Measurements from ENCODE around the gene CHST11. TPM values are rescaled to one million over a fixed set of nuclear protein-coding genes. Genes with fewer than 3 reads are reported as not detected.

The CHST11 gene
- total RNA-seq, 5 donors from 2014 or later (not counting 1 experiment from before 2014, with no cell fraction given): 49.8 to 78.3 (median 63.7) TPM

DNA sequence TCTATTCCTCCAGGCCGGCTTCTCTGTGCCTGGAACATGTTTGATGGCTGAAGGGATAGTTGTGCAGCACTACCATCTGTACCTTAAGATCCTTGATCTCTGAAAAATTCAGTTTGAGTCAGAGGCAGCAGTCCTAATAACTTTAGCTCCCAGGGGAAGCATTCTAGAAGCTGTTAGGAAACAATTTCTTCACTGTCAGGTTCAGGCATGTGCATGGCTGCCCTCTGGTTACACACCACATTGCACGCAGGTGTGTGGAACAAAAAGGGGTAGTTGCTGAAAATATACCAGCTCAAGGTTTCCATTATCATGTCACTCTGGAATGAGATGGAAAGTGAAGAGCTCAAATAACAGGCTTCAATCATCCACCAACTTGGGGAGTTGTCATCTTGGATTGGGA lies 80.1 kb downstream of the CHST11 start:
- ChIA-PET POLR2A (no interaction called here), CTCF (no interaction called here)
- Histone ChIP-seq H3K27ac (ENCODE audit: low read length) (no peak overlapping the region), H3K4me3 (ENCODE audit: control insufficient read depth in 1 of 2, extremely low read depth in 1 of 2, low read length in 1 of 2) (no peak overlapping the region), H3K36me3 (ENCODE audit: control insufficient read depth in 2 of 2, extremely low read depth in 1 of 2, insufficient read depth in 1 of 2, low read length in 1 of 2) (no peaks in the 10 kb centered on the region), H3K4me1 (ENCODE audit: control insufficient read depth in 1 of 2, extremely low read depth in 1 of 2, insufficient read depth in 2 of 2, low read length in 2 of 2) (peaks cover 0 to 15% of the 10 kb centered on the region in 2 experiments), H3K27me3 (replicated peaks in 1 of 2; ENCODE audit: control insufficient read depth in 2 of 2, extremely low read depth in 1 of 2, insufficient read depth in 2 of 2, low read length in 1 of 2) (no peaks in the 10 kb centered on the region), H3K9me3 (no peaks in the 10 kb centered on the region)
- no peaks in the 10 kb centered on the region for H3K27me3 Mint-ChIP-seq
- H3K27ac Mint-ChIP-seq: no peak overlapping the region
- no peaks in the 10 kb centered on the region for H3K9me3 Mint-ChIP-seq
- peaks cover 79 to 91% (median 81%) of the 10 kb centered on the region in 3 donors for H3K4me1 Mint-ChIP-seq
- WGBS (ENCODE audit: insufficient coverage): no CpG with 5 or more reads among the region's 2 CpGs
- ATAC-seq (replicated peaks in 1 of 4): no peak
- peaks cover 32% of the 10 kb centered on the region for H3K36me3 Mint-ChIP-seq
- DNase-seq: no peak
- no peak overlapping the region for H3K4me3 Mint-ChIP-seq

DNA sequence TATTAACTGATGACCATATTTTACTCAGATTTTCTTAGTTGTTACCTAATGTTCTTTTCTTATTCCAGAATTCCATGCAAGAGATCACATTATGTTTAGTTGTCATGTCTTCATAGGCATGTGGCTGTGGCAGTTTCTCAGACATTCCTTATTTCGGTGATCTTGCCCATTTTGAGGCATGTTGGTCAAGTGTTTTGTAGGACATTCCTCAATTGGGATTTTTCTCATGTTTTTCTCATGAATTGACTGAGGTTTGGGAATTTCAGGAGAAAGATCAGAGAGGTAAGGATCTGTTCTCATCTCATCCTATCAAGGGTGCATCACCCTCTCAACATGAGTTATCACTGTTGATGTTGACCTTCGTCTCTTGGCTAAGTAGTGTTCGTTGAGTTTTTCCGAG lies 81.3 kb downstream of the CHST11 start:
- ChIA-PET POLR2A (no interaction called here), CTCF (no interaction called here)
- Histone ChIP-seq H3K27me3 (replicated peaks in 1 of 2; ENCODE audit: control insufficient read depth in 2 of 2, extremely low read depth in 1 of 2, insufficient read depth in 2 of 2, low read length in 1 of 2) (no peaks in the 10 kb centered on the region), H3K4me3 (ENCODE audit: control insufficient read depth in 1 of 2, extremely low read depth in 1 of 2, low read length in 1 of 2) (no peak overlapping the region), H3K4me1 (ENCODE audit: control insufficient read depth in 1 of 2, extremely low read depth in 1 of 2, insufficient read depth in 2 of 2, low read length in 2 of 2) (peaks cover 0 to 6% of the 10 kb centered on the region in 2 experiments), H3K9me3 (no peaks in the 10 kb centered on the region), H3K27ac (ENCODE audit: low read length) (no peak overlapping the region), H3K36me3 (ENCODE audit: control insufficient read depth in 2 of 2, extremely low read depth in 1 of 2, insufficient read depth in 1 of 2, low read length in 1 of 2) (no peaks in the 10 kb centered on the region)
- Mint-ChIP-seq H3K9me3 (no peaks in the 10 kb centered on the region), H3K4me3 (no peak overlapping the region), H3K27ac (no peak overlapping the region), H3K4me1 (peaks cover 76 to 91% (median 80%) of the 10 kb centered on the region in 3 donors), H3K27me3 (no peaks in the 10 kb centered on the region), H3K36me3 (peaks cover 32% of the 10 kb centered on the region)
- DNase-seq: no peak
- no peak for ATAC-seq (replicated peaks in 1 of 4)
- WGBS (ENCODE audit: insufficient coverage): 100% methylated on average over 1 of the region's 4 CpGs

DNA sequence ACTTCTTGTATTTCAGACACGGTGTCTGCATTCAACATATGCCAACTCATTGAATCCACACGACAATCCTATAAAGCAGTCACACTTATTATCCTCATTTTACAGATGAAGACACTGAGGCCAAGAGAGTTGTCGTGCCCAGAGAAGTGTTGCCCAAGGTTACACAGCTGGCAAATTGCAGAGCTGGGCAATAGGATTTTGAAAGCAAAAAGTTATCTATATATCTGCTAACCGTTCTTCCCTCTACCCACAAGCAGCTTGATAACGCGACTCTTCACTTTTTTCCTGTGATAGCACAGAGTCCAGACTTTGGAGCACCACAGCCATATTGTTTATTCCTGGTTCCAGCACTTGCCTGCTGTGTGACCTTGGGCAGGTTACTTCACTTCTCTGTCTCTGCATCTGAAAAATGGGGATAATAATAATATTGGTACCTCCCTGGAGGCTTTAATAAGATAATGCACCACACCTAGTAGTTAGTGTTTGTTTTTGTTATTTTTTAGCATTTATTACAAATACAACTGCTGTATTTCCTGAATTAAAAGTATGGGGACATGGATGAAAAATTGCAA lies 82.2 kb downstream of the CHST11 start:
- H3K4me3 Mint-ChIP-seq: no peak overlapping the region
- CTCF ChIA-PET: no interaction called here
- H3K27ac ChIP-seq (ENCODE audit: low read length): no peak overlapping the region
- no peak for DNase-seq
- 84% methylated on average over 3 of the region's 6 CpGs for WGBS (ENCODE audit: insufficient coverage)
- H3K27ac Mint-ChIP-seq: no peak overlapping the region
- peaks cover 32% of the 10 kb centered on the region for H3K36me3 Mint-ChIP-seq
- H3K4me3 ChIP-seq (ENCODE audit: control insufficient read depth in 1 of 2, extremely low read depth in 1 of 2, low read length in 1 of 2): no peak overlapping the region
- no peaks in the 10 kb centered on the region for H3K27me3 Mint-ChIP-seq
- no peaks in the 10 kb centered on the region for H3K27me3 ChIP-seq (replicated peaks in 1 of 2; ENCODE audit: control insufficient read depth in 2 of 2, extremely low read depth in 1 of 2, insufficient read depth in 2 of 2, low read length in 1 of 2)
- H3K9me3 ChIP-seq: no peaks in the 10 kb centered on the region
- H3K9me3 Mint-ChIP-seq: no peaks in the 10 kb centered on the region
- H3K4me1 ChIP-seq (ENCODE audit: control insufficient read depth in 1 of 2, extremely low read depth in 1 of 2, insufficient read depth in 2 of 2, low read length in 2 of 2): peaks cover 0 to 6% of the 10 kb centered on the region in 2 experiments
- ATAC-seq (replicated peaks in 1 of 4): no peak
- H3K36me3 ChIP-seq (ENCODE audit: control insufficient read depth in 2 of 2, extremely low read depth in 1 of 2, insufficient read depth in 1 of 2, low read length in 1 of 2): no peaks in the 10 kb centered on the region
- H3K4me1 Mint-ChIP-seq: peaks cover 73 to 88% (median 74%) of the 10 kb centered on the region in 3 donors
- POLR2A ChIA-PET: no interaction called here

DNA sequence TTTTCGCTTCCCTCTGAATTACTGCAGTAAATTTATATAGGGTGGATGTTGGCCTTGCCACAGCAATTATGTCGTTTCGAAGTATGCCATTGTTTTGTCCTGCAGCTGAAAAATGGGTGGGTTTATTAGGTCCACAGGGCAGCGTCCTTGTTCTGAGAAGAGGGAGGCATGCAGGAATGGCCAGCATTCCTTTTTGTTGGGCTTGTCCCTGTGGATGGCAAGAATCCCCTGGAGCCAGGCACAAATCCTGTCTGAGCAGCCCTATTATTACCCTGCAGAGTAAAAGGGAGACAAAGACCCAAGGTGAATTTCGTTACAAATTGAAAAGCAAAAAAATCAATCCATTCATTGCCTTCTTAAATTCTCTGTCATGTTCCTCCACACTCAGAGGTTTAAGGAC lies 88.1 kb downstream of the CHST11 start:
- H3K36me3 Mint-ChIP-seq: peaks cover 8% of the 10 kb centered on the region
- H3K4me1 Mint-ChIP-seq: peaks cover 68 to 84% (median 75%) of the 10 kb centered on the region in 3 donors
- DNase-seq (no peak), ATAC-seq (replicated peaks in 1 of 4) (no peak)
- H3K27me3 ChIP-seq (replicated peaks in 1 of 2; ENCODE audit: control insufficient read depth in 2 of 2, extremely low read depth in 1 of 2, insufficient read depth in 2 of 2, low read length in 1 of 2): no peaks in the 10 kb centered on the region
- no peak overlapping the region for H3K27ac Mint-ChIP-seq
- WGBS (ENCODE audit: insufficient coverage): 89% methylated on average over 3 of the region's 5 CpGs
- ChIA-PET CTCF (no interaction called here), POLR2A (no interaction called here)
- no peak overlapping the region for H3K4me3 ChIP-seq (ENCODE audit: control insufficient read depth in 1 of 2, extremely low read depth in 1 of 2, low read length in 1 of 2)
- no peak overlapping the region for H3K4me3 Mint-ChIP-seq
- H3K9me3 Mint-ChIP-seq: no peaks in the 10 kb centered on the region
- H3K9me3 ChIP-seq: no peaks in the 10 kb centered on the region
- H3K27ac ChIP-seq (ENCODE audit: low read length): no peak overlapping the region
- no peaks in the 10 kb centered on the region for H3K36me3 ChIP-seq (ENCODE audit: control insufficient read depth in 2 of 2, extremely low read depth in 1 of 2, insufficient read depth in 1 of 2, low read length in 1 of 2)
- no peaks in the 10 kb centered on the region for H3K27me3 Mint-ChIP-seq
- peaks cover 0 to 20% of the 10 kb centered on the region in 2 experiments for H3K4me1 ChIP-seq (ENCODE audit: control insufficient read depth in 1 of 2, extremely low read depth in 1 of 2, insufficient read depth in 2 of 2, low read length in 2 of 2)

DNA sequence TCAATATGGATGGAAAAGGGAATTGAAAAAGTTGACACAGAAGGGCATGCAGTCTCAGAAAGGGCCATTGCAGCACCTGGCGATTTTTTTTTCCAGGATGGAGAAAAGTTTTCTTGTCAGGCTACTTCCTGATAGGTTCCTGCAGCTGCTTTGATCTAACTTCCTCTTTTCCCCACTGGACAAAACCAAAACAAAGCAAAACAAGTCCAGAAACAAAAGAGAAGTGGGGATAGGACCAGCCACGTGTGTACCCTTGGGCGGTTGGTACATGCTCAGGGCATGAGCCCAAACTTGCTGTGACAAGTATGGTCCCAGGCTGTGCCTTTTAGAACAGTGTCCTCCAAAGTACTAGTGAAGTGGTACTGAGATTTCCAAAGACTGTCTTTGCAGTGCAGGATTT lies 89.8 kb downstream of the CHST11 start:
- H3K36me3 ChIP-seq (ENCODE audit: control insufficient read depth in 2 of 2, extremely low read depth in 1 of 2, insufficient read depth in 1 of 2, low read length in 1 of 2): no peaks in the 10 kb centered on the region
- Mint-ChIP-seq H3K27me3 (no peaks in the 10 kb centered on the region), H3K4me1 (peaks cover 69 to 85% (median 74%) of the 10 kb centered on the region in 3 donors), H3K36me3 (peaks cover 10% of the 10 kb centered on the region), H3K4me3 (no peak overlapping the region), H3K27ac (no peak overlapping the region), H3K9me3 (no peaks in the 10 kb centered on the region)
- no peak overlapping the region for H3K4me3 ChIP-seq (ENCODE audit: control insufficient read depth in 1 of 2, extremely low read depth in 1 of 2, low read length in 1 of 2)
- ChIA-PET POLR2A (interaction anchor here in 1 of 2 donors (0.6 kb wide), 1 partner anchor 33 kb away, joined by 4 read pairs; no protein-coding TSS in a partner anchor), CTCF (no interaction called here)
- no peaks in the 10 kb centered on the region for H3K27me3 ChIP-seq (replicated peaks in 1 of 2; ENCODE audit: control insufficient read depth in 2 of 2, extremely low read depth in 1 of 2, insufficient read depth in 2 of 2, low read length in 1 of 2)
- no peak for ATAC-seq (replicated peaks in 1 of 4)
- H3K4me1 ChIP-seq (ENCODE audit: control insufficient read depth in 1 of 2, extremely low read depth in 1 of 2, insufficient read depth in 2 of 2, low read length in 2 of 2): peaks cover 0 to 26% of the 10 kb centered on the region in 2 experiments
- 93% methylated on average over 2 of the region's 3 CpGs for WGBS (ENCODE audit: insufficient coverage)
- H3K27ac ChIP-seq (ENCODE audit: low read length): no peak overlapping the region
- no peak for DNase-seq
- H3K9me3 ChIP-seq: no peaks in the 10 kb centered on the region

DNA sequence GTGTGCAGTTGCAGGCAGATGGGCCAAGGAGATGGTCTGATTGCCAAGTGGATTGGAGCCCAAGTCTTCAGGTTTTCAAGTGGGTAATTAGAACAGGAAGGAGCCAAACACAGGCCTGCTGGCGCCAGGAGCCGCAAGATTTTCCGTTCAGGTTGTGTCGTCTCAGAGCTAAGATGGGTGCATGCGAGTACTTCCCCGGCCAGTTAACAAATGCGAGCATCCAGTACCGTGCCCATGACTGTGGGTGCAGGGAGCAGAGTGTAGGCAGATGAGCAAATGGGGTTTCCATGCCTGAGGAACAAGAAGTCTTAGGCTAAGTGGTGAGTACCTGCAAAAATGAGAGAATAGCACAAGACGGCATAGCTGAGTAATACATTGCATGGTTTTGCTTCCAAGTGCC lies 90.5 kb downstream of the CHST11 start:
- H3K27ac Mint-ChIP-seq: no peak overlapping the region
- no peaks in the 10 kb centered on the region for H3K36me3 ChIP-seq (ENCODE audit: control insufficient read depth in 2 of 2, extremely low read depth in 1 of 2, insufficient read depth in 1 of 2, low read length in 1 of 2)
- H3K27me3 Mint-ChIP-seq: no peaks in the 10 kb centered on the region
- DNase-seq: no peak
- peaks cover 16% of the 10 kb centered on the region for H3K36me3 Mint-ChIP-seq
- no peaks in the 10 kb centered on the region for H3K9me3 Mint-ChIP-seq
- H3K27me3 ChIP-seq (replicated peaks in 1 of 2; ENCODE audit: control insufficient read depth in 2 of 2, extremely low read depth in 1 of 2, insufficient read depth in 2 of 2, low read length in 1 of 2): no peaks in the 10 kb centered on the region
- H3K4me1 ChIP-seq (ENCODE audit: control insufficient read depth in 1 of 2, extremely low read depth in 1 of 2, insufficient read depth in 2 of 2, low read length in 2 of 2): peaks cover 0 to 28% of the 10 kb centered on the region in 2 experiments
- H3K4me3 ChIP-seq (ENCODE audit: control insufficient read depth in 1 of 2, extremely low read depth in 1 of 2, low read length in 1 of 2): no peak overlapping the region
- no peak overlapping the region for H3K4me3 Mint-ChIP-seq
- ChIA-PET CTCF (no interaction called here), POLR2A (no interaction called here)
- H3K4me1 Mint-ChIP-seq: peaks cover 71 to 85% (median 76%) of the 10 kb centered on the region in 3 donors
- WGBS (ENCODE audit: insufficient coverage): 91% methylated on average over 9 of the region's 9 CpGs
- H3K27ac ChIP-seq (ENCODE audit: low read length): no peak overlapping the region
- ATAC-seq (replicated peaks in 1 of 4): no peak
- no peaks in the 10 kb centered on the region for H3K9me3 ChIP-seq

All from T-cell (primary cell).